GM19035 (cell line): ENCODE data around the gene MSI2.
"Not testable (repeated sequence)": the region's sequence is repeated elsewhere in the genome, so short reads cannot be mapped to it uniquely, and the experiment has no call there.

Experiments used
- ATAC-seq: cut with Tn5 transposase; IDR thresholded peaks from one replicate; pipeline ENCODE4 v1.9.1; 2021; ENCODE audit not compliant: unreplicated experiment

Gene MSI2

GRCh38 chr17:57490890-57491289 is 234.6 kb downstream of the MSI2 start:
- no peak for ATAC-seq

- ATAC-seq, result no peak
These were observed 236.8 kb downstream of the MSI2 start for GRCh38 chr17:57493171-57493570.

- ATAC-seq, result no peak
These were observed 237.3 kb downstream of the MSI2 start for GRCh38 chr17:57493625-57494024.

GRCh38 chr17:57494443-57494842 is 238.1 kb downstream of the MSI2 start:
- ATAC-seq, result no peak

GRCh38 chr17:57495771-57496170 is 239.4 kb downstream of the MSI2 start:
- ATAC-seq, result no peak

- no peak for ATAC-seq
These were observed 240.1 kb downstream of the MSI2 start for GRCh38 chr17:57496382-57496781.

- ATAC-seq, result no peak
These were observed 242.1 kb downstream of the MSI2 start for GRCh38 chr17:57498443-57498842.

GRCh38 chr17:57499221-57499620 is 242.9 kb downstream of the MSI2 start:
- ATAC-seq, result not testable (repeated sequence)

GRCh38 chr17:57499648-57500049 is 243.3 kb downstream of the MSI2 start:
- no peak for ATAC-seq

- ATAC-seq, result no peak
These were observed 244.7 kb downstream of the MSI2 start for GRCh38 chr17:57501016-57501415.

- no peak for ATAC-seq
These were observed 245.7 kb downstream of the MSI2 start for GRCh38 chr17:57502022-57502421.

GRCh38 chr17:57502811-57503241 is 246.5 kb downstream of the MSI2 start:
- ATAC-seq, result no peak

- no peak for ATAC-seq
These were observed 247.9 kb downstream of the MSI2 start for GRCh38 chr17:57504208-57504607.

GRCh38 chr17:57505841-57506773 is 249.8 kb downstream of the MSI2 start:
- ATAC-seq, result no peak

GRCh38 chr17:57506774-57507127 is 250.4 kb downstream of the MSI2 start:
- no peak for ATAC-seq

GRCh38 chr17:57507828-57508227 is 251.5 kb downstream of the MSI2 start:
- no peak for ATAC-seq

- no peak for ATAC-seq
These were observed 252.3 kb downstream of the MSI2 start for GRCh38 chr17:57508671-57509070.

GRCh38 chr17:57511475-57512123 is 255.3 kb downstream of the MSI2 start:
- no peak for ATAC-seq

- no peak for ATAC-seq
These were observed 255.9 kb downstream of the MSI2 start for GRCh38 chr17:57512258-57512657.

- ATAC-seq, result no peak
These were observed 256.4 kb downstream of the MSI2 start for GRCh38 chr17:57512691-57513090.

- ATAC-seq, result no peak
These were observed 257.2 kb downstream of the MSI2 start for GRCh38 chr17:57513569-57513968.

GRCh38 chr17:57514614-57515013 is 258.3 kb downstream of the MSI2 start:
- ATAC-seq, result no peak
